NCI-H146 treated with DMSO at 0.1 percent for 48 hours (cell line): ENCODE measurements around the gene SYT2.
"Not testable (repeated sequence)": the region's sequence is repeated elsewhere in the genome, so short reads cannot be mapped to it uniquely, and the experiment has no call there.

Experiments used
- DNase-seq: peaks from one replicate; lab custom pipeline; 2025; ENCODE audit not compliant: unreplicated experiment; lab: John Stamatoyannopoulos, UW

The SYT2 gene

DNA sequence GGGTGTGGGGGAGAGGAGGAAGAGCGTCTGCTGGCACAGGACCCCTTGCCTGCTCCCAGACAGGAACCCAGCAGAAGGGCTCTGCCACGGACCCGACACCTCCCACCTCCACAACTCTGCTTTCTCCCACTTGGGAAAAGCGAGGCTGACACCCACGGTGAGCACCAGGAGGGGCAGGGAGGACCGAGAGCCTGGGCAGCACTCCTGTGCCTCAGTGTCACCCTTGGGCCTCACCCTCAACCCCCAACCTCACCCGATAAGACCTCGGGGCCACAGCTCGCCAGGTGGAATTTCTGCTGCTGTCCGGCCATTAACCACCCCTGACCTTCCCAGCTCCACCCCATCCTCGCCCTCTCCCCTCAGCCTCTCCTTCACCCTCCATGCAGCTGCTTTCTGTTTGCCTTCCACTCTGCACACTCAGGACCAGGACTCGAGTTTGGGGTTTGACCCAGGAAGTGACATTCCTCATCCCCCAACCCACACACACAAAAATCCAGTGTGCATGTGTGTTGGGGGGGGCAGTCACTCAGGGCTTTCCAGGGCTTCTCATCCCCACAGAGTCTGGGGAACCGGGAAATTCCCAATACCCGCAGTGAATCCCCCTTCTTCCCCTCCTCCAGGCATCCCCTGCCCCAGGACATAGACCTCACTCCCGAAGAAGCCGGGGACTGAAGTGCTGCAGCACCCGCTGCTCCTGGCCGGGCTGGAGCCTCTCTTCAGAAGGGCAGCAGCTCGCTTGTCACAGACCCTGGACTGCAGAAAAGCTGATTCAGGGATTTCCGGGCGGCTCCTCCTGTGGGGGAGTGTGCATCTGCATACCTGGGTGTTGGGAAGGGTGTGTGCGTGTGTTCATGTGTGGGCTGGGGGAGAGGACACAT lies 65.8 kb downstream of the SYT2 start:
- no peak for DNase-seq

DNA sequence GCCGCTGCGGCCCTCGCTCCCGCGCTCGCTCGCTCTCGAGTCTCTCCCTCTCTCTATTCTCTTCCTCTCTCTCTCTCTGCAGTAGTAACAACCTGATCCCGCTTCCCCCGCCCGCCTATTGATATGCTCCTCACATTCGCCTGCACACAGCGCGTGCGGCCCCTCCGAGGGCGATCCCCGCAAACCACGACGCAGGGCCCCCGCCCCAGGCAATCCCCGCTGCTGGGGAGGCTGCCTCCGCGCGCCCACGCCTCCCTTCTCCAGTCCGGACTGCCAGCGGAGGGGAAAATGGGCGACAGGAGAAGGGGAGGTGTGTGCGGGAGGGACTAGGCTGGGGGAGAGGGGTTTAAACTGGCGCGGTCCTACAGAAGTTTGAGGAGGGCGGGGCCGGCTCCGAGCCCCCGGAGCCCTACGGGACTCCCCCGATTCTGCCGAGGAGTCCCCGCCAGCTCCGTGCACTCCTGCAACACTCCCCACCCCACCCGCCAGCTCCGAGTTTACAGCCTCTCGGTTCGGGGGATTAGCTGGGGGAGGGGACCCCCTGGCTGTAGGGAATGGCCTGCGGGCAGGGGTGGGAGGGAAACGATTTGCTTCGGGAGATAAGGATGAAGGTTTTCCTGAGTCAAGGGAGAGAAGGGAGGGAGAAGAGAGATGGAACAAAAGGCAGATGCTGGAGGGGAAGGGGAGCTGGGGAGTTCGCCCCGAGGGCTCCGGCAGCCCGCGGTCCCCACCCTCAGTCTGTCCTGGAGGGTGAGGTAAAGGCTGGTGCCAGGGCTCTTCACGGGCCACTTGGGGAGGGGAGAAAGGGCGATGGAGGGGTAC lies 66.6 kb downstream of the SYT2 start:
- peak; percentile 10 for DNase-seq

DNA sequence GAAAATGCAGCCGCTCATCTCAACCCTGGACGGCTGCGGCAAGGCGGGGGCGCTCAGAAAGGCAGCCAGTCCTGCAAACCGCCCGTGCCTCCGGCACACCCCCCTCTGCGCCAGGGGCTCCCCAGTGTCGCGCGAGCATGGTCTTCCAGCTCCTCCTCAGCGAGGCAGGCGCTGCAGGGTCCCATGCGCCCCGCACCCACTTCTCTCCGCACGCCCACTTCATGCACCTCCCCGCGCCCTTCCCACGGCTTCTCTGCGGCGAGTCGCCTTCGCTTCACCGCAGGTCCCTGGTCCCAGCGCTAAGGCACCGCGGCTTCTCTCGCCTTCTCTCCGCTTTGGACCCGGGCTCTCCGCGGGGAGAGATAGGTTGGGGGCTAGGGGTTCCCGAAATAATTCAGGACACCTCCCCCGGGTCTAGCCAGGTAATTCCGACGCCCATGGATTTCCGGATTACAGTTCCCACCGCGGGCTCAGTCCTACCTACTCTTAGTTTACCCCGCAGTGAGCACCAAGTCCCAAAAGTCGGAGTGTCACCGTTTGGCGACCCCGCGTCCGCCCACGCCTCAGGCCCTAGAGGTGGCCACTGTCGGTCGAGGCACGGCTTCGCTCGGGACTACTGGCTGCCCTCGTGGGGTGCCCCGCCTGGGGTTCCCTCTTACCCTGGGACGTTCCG lies 67.5 kb downstream of the SYT2 start:
- no peak for DNase-seq

DNA sequence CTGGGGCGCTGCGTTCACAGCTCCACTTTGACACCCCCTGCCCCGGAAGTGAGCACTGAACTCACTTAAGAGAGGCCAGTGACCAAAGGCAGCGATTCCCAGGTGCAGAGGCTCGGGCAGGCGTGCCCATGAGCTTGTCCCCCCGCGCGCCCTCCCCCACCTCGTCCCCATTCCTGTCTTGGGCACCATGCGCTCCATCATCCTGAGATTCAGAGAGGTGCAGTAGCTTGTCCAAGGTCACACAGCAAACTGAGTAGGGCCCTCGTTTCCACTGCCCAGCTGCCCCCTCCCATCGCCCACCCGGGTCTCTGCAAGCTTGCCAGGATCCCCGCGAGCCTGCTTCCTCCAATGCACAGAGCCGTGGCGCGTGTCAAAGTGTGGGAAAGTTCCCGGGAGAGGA lies 68.0 kb downstream of the SYT2 start:
- DNase-seq: no peak

DNA sequence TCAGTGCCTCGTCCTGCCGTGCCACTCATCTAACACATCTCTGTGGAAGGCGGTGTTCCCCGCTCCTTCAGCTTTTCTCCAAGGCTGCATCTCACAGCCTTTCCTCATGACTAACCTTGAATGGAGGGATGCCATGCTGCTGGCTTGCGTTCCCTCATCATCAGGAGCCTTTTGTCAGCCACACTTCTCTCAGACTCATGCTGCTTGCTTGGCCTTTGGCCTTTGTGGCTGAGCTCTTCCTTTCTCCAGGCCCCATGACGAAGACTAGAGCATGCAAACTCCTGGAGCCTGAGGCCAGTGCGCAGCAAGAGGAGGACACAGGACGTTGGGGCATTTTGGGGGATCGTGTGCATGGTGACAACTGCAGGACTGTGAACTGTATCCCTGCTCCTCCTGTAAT lies 70.8 kb downstream of the SYT2 start:
- no peak for DNase-seq

DNA sequence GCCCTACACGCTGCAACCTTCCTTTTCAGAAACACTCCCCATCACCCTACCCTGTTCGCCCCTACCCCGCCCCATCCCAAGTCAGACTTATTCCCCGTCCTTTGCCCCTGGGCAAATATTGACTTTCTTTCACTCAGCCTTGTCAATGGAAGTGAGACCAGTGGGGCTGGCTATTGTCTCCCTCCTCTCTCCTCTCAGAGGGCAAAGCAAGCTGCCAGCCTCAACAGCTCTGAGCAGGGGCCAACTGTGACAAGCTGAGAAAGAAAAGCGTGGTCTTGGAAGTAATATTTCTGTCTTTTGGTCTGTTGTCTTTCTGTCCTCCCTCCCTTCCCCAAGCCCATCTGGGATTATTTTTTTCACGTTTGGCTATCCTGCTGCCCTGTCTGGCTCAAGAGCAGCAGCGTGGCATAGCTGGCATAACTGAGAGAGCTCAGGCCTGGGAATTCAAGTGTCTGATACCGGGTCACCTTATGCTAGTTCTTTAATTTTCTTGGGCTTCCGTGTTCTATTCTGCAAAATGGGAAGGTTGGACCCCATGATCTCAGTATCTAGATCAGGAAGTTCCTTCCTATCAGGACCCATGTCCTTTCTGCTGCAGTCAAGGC lies 71.5 kb downstream of the SYT2 start:
- not testable (repeated sequence) for DNase-seq

DNA sequence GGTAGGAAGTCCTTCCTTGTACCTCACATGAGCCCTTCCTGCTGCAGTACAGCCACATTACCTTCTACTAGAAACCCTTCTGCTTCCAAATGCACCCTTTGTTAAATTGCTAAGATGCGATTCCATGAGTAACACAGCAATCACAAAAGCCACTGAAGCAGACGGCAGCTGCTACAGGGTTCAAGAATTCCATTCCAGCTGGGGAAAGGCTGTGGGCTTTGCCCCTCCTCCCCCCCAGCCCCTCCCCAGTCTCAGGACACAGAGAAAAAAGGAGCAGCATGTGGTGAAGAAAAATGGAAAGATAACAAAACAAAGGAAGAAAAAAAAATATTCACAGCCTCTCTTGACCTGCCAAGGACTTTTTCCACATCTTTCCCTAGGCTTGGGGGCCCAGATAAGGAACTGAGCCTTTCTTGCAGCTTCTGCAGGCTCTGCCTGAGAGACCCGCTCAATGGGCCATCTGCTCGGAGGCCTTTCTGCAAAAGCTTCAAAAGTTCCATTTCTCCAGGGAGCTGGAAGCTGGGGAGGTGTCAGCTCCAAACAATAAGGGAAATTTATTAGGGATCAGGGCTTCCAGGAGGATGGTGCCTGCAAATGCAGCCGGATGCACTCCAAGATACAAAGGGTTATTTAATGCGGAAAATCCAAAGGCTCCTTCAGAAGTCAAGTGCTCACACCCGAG lies 72.1 kb downstream of the SYT2 start:
- no peak for DNase-seq

DNA sequence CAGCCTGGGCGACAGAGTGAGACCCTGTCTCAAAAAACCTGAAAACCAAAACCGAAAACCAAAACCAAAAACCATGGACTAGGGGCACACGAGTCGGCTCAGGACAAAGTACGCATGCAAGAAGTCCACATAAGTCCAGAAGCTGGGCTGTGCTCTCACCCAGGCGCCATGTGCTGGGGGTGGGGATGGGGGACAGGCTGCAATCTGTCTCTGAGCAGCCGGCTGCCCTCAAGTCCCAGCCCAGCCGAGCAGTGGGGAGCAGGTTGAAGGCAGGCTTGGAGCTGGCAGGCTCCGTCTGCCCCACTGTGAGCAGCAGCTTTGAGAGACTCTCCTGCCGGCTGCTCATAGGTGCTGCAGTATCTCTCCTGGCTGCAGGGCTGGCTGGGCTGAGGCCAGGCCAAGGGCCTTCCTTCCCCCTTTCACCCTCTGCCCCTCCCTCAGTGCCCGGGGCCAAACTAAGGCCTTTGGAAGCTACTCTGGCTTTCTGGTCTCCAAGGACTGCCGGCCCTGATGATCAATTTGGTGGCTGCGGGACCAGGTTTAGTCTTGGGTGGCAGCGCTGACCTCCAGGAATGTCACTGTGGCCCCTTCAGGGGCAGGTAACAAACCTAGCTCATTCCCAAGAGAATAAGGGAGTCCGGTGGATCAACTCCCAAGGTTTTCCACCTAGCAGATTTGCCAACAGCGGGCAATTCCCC lies 72.8 kb downstream of the SYT2 start:
- DNase-seq: not testable (repeated sequence)

DNA sequence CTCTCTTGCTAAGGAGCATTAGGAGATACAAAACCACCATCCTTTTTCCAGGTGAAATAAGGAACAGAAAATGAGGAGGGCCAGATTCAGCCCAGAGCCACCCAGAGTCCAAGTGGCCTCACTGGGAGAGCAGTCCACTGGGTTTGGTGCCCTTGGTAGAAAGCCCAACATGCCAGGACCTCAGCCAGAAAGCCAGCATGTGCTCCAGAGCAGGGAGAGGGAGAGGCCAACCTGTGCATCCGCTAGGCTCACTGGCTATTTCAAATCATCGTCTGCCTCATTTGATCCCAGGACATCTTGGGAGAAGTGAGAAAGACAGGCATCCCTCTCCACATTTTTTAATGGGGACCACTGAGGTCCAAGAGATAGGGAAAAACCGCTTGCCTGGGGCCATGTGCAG lies 74.1 kb downstream of the SYT2 start:
- DNase-seq: not testable (repeated sequence)

DNA sequence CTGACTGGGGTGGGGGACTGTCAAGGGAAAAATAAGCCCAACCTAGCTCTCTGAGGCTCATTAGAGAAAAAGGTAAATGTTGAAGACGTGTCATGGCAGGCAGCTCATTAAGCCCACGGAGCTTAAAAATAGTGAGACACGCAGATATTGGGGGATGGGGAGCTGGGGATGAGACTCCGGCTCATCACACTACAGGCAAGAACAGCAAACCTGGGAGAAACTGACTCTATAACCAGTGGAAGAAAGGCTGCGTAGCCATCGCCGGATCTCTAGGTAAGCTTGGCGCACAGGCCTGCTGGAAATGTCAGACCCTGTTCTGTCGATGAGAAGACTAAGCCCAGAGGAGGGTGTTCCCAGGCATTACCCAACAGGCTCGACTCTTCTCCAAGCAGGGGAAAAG lies 78.0 kb downstream of the SYT2 start:
- no peak for DNase-seq

DNA sequence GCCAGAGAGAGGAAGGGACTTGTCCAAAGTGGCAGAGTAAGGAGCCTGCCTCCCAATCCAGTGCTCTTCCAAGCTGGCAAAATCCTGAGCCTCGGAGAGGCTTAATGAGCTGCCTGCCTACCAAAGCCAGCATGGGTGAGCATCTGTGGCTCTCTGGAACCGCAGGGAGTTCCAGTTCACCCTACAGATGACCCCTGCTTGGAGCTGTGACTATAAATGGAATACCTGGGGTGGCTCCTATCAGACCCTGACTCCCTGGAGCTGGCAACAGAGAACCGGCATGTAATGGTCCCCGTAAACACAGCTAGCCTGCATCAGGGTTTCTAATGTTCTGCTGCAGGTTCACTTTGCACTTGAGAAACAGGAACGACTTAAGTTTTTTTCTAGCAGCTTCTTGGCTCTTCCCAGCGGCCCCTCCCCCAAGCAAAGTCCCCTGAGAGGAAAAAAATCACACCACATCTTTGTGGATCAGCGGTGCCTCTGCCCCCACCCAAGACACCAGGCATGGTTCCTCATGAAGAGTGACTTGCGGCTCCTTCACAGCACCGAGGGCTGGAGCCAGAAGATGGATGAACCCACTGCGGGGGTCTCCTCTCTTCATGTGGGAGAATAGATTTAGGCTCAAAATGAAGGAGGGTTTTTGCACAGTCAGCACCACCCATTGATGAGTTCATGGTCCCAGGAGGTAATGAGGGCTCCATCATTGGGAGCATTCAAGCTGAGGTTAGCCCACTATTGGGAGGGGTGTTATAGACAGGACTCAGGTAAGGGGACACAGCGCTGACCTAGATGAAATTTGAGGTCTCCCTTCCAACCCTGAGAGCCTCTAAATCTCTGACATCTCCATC lies 79.0 kb downstream of the SYT2 start:
- DNase-seq: no peak

DNA sequence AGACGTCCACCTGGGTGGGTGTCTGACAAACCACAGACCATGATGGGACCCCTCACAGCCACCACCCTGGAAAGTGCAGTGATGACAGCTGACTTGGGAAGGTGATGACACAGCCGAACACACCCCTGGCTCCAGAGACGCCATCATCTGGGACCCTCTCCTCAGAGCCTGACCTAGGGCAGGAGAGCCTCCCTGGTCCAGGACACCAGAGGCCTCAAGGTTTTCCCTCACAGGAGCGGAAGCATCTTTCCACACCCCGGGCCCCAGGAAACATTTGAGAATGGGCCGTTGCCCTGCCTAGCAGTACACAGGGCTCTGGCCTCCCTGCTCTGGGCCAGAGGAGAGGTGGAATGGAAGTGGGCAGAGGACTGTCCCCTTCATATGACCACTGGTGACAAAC lies 79.7 kb downstream of the SYT2 start:
- no peak for DNase-seq

DNA sequence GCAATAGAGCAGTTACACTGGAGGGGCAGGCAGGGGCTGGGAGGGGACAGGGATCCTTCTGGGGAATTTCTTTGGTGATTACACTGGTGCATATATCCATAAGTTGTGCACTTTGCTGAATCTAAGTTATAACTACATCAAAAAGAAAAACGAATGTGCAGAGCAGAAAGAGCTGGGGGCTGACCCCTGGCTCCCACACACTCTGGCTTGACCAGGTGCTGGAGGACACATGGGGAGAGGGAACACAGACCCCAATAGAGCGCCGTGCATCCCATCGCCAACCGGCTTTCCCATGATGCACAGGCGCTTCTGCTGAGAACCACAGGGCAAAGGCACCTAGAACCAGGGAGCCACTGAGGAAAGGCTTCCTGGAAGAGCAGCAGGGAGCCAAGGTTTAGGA lies 80.2 kb downstream of the SYT2 start:
- DNase-seq: not testable (repeated sequence)

DNA sequence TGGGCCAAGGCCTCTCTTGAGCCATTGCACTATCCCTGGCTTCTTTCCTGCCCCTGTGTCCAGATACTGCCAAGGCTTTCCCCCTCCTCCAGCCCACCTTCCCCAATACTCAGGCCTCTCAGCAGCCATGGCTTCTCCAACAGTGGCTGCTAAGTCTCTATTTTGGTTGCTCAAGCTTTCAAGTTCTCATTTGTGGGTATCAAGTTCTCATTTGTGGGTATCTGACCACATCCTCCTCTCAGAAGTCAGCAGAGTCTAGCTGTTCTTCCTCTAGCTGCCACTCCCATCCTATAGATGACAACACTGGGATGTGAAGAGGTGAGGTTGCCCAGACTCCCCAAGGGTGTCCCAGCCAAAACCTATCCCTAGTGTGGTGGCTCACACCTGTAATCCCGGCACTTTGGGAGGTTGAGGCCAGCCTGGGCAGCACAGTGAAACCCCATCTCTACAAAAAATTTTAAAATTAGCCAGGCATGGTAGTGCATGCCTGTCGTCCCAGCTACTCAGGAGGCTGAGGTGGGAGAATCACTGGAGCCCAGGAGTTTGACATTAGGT lies 80.9 kb downstream of the SYT2 start:
- DNase-seq: not testable (repeated sequence)

DNA sequence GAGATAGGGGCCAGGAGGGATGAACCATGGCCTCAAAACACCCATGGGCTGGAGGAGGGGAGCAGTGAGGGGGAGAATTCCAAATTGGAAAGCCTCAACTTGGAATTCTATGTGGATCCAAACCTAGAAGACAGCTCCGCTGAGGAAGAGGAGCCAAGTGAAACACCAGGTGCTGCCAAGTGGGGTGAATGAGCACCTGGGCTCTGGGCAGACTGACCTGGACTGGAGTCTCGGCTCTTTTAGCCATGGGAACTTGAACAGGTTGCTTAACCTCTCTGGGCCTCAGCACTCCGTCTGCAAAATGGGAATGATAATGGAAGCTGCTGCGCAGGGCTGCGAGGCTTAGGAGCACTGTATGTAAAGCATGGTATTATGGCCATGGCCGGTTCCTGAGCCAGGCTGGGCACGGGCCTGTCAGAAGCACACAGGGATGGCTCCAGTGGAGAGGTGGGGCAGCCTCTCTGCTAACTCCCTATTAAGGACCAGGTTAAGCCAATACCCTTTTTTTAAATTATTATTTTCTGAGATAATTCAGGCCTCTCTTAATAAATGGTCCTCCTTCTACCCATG lies 81.5 kb downstream of the SYT2 start:
- no peak for DNase-seq

DNA sequence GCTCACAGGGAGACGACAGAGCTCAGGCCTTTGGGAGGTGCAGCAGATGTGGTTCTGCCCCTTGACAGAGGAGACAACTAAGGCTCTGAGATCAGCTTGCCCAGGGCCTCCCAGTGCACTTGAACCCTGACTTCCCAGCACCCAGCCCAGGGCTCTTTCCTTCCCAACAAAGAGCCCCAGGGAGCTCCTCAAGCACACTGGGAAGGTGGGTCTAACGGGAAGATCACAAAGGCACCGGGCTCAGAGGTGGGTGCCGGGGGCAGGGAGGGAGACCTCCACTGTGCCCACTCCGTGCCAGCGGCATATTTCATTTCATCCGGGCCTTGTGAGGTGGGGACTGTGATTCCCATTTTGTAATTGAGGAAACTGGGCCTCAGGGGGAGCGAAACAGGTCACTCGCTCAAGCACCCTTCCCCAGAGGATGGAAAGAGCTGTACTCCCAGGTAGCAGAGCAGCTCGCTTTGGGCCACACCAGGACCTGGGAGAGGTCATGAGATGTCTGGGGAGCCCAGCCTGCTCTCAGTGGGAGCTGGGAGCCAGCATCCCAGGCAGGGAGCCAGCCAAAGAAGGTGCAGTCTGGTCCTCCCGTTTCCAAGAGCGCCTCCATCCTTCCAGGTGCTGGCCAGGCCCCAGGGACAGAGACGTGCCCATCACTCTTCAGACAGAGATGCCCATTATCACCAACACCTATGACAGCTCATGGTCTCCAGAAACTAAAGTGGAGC lies 82.3 kb downstream of the SYT2 start:
- DNase-seq: no peak

DNA sequence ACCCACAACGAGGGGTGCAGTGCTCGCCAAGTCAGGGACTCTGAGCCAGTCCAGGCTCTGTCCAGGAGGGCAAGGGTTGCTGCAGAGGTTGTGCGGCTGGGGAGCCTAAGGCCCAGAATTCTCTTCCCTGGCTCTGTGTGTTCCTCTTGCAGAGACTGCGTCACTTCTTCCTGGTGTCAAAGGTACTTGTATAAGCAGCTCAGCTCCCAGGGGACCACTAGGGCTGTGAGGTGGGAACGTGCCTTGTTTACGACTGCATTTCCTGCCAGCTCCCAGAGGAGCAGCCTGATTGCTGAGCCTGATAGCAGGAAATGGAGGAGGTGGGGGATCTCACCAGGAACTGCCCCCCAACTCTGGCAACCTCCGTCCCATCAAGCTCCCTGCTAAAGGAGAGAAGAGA lies 83.2 kb downstream of the SYT2 start:
- DNase-seq: not testable (repeated sequence)
